ENCODE data around the gene ACTR10. TPM values are rescaled to one million over a fixed set of nuclear protein-coding genes. Genes with fewer than 3 reads are reported as not detected.
A peak's percentile ranks its signal among the peaks of the same experiment; 100 is the strongest.

ACTR10 gene
- total and polyA plus RNA-seq, 9 of the 15 experiments (the other 6 are each of a cell fraction or from before 2014, with no cell fraction given) = 22.0 to 66.1 (median 34.1) TPM

DNA sequence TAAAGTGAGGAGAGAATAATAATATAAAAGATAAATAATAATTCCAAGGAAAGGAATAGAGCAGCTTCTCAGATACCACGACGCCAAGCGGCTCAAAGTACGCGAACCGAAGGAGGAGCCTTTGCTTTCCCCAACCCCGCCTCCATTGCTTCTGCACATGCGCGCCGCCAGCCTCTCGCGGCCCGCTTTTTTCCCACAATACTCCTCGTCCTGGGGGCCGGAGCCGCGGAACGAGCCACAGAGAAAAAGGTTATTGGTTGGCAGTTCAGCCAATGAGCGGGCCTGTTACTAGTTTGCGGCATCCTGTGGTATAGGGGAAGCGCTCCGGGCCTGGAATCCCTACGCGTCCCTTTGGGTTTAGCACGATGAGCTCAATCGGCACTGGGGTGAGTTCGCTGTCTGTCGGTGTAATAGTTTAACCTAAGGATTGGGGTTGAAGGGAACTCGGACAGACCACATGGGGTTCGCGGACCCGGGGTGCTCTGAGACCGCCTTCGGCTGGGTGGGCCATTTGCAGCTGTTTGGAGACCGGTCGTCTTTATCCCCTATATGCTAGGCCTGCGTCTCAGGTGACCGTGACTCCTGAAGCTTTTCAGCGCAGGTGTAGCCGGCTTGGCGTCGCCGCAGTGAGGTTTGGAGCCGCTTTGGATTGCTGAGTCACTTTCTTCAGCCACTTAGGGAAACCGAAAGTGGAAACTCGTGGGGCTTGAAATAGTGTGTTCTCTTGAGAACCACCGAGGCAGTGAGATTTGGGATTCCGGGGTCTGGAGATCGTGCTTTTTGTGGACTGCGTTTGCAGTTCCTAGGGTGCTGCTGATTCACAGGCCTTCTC lies 44.8 kb downstream of the ACTR10 start, which contains the start of gene PSMA3 (continued):
- TF ChIP-seq, protein P1, sequence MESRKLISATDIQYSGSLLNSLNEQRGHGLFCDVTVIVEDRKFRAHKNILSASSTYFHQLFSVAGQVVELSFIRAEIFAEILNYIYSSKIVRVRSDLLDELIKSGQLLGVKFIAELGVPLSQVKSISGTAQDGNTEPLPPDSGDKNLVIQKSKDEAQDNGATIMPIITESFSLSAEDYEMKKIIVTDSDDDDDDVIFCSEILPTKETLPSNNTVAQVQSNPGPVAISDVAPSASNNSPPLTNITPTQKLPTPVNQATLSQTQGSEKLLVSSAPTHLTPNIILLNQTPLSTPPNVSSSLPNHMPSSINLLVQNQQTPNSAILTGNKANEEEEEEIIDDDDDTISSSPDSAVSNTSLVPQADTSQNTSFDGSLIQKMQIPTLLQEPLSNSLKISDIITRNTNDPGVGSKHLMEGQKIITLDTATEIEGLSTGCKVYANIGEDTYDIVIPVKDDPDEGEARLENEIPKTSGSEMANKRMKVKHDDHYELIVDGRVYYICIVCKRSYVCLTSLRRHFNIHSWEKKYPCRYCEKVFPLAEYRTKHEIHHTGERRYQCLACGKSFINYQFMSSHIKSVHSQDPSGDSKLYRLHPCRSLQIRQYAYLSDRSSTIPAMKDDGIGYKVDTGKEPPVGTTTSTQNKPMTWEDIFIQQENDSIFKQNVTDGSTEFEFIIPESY (CRISPR knock-in tag; IDR thresholded peaks at IDR 0.05) = no peak
- TF ChIP-seq NELFE (IDR thresholded peaks at IDR 0.05; ENCODE audit: insufficient read depth, insufficient read length) = no peak
- TF ChIP-seq ZNF766 (CRISPR knock-in tag; conservative IDR thresholded peaks at IDR 0.05) = no peak
- peak; percentile 58; the same call in 1 of the 2 replicates for TF ChIP-seq TAF7 (tag; IDR thresholded peaks at IDR 0.05)
- no peak for TF ChIP-seq ETV6 (IDR thresholded peaks at IDR 0.05; ENCODE audit: borderline replicate concordance in 1 of 2, low read depth in 2 of 2, low read length in 1 of 2)
- TF ChIP-seq ETV6 (CRISPR knock-in tag; IDR thresholded peaks at IDR 0.05; ENCODE audit: borderline replicate concordance) = no peak
- TF ChIP-seq CTBP1 (IDR thresholded peaks at IDR 0.05; ENCODE audit: borderline replicate concordance) = peak; percentile 33; the same call in 1 of the 2 replicates
- no peak for TF ChIP-seq ATF1 (CRISPR knock-in tag; IDR thresholded peaks at IDR 0.05)
- peak; percentile 57 for TF ChIP-seq ATF1 (tag; IDR thresholded peaks at IDR 0.05)
- TF ChIP-seq, protein P2, sequence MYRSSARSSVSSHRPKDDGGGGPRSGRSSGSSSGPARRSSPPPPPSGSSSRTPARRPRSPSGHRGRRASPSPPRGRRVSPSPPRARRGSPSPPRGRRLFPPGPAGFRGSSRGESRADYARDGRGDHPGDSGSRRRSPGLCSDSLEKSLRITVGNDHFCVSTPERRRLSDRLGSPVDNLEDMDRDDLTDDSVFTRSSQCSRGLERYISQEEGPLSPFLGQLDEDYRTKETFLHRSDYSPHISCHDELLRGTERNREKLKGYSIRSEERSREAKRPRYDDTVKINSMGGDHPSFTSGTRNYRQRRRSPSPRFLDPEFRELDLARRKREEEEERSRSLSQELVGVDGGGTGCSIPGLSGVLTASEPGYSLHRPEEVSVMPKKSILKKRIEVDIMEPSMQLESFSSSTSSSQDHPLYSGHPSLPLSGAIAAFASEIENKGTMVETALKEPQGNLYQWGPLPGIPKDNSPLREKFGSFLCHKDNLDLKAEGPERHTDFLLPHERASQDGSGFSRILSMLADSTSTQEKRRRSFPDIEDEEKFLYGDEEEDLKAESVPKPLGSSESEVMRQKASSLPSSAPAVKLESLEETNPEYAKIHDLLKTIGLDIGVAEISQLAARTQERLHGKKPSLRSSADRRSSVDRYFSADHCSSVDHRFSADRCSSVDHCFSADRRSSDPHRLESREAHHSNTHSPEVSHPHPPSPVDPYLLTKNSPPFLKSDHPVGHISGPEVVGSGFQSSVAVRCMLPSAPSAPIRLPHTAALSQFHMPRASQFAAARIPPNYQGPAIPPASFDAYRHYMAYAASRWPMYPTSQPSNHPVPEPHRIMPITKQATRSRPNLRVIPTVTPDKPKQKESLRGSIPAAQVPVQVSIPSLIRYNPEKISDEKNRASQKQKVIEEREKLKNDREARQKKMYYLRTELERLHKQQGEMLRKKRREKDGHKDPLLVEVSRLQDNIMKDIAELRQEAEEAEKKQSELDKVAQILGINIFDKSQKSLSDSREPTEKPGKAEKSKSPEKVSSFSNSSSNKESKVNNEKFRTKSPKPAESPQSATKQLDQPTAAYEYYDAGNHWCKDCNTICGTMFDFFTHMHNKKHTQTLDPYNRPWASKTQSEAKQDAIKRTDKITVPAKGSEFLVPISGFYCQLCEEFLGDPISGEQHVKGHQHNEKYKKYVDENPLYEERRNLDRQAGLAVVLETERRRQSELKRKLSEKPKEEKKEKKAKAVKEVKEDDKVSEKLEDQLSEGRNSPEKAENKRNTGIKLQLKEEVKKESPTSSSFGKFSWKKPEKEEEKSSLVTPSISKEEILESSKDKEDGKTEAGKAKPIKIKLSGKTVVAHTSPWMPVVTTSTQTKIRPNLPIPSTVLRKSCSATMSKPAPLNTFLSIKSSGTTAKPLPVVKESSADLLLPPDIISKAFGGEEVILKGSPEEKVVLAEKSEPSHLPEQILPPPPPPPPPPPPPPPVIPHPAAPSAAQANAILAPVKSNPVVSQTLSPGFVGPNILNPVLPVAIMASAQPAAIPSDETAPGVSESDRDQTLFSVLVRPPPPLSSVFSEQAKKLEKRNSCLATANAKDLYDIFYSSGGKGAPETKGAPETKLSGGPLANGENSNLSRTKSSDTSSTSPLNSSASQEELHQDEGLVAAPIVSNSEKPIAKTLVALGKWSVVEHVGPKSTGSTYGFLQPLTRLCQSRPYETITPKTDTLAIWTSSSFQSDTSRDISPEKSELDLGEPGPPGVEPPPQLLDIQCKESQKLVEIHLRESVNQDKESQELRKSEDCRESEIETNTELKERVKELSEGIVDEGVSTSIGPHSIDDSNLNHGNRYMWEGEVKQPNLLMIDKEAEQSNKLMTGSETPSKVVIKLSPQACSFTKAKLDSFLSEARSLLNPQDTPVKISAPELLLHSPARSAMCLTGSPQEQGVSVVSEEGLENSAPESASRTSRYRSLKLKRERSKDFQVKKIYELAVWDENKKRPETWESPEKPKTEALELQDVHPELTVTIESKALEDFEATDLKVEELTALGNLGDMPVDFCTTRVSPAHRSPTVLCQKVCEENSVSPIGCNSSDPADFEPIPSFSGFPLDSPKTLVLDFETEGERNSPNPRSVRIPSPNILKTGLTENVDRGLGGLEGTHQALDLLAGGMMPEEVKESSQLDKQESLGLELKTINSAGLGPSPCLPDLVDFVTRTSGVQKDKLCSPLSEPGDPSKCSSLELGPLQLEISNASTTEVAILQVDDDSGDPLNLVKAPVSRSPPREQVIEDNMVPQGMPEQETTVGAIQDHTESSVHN (IDR thresholded peaks at IDR 0.05; ENCODE audit: borderline replicate concordance in 1 of 2, low read depth in 1 of 2) = peak in 1 of 2 experiments; percentile 55; a peak in 1 of 4 replicates
- TF ChIP-seq ASH1L (IDR thresholded peaks at IDR 0.05; ENCODE audit: borderline replicate concordance, low read depth, partially characterized antibody) = peak; percentile 65
- peak; percentile 1; the same call in 1 of the 2 replicates for TF ChIP-seq JUND (IDR thresholded peaks at IDR 0.05; ENCODE audit: borderline replicate concordance, low read depth, low read length)
- TF ChIP-seq JUND (tag; IDR thresholded peaks at IDR 0.05; ENCODE audit: borderline replicate concordance, low read depth, low read length) = peak; percentile 9; the same call in 1 of the 3 replicates
- no peak for TF ChIP-seq MIER1 (IDR thresholded peaks at IDR 0.05; ENCODE audit: low read depth)
- no peak for TF ChIP-seq HMGN3 (IDR thresholded peaks at IDR 0.05; ENCODE audit: borderline replicate concordance, extremely low read depth, insufficient read length, low read depth, low read length)
- TF ChIP-seq, protein P3, sequence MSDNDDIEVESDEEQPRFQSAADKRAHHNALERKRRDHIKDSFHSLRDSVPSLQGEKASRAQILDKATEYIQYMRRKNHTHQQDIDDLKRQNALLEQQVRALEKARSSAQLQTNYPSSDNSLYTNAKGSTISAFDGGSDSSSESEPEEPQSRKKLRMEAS (CRISPR knock-in tag; IDR thresholded peaks at IDR 0.05) = peak; percentile 31
- TF ChIP-seq ZNF133 (CRISPR knock-in tag; IDR thresholded peaks at IDR 0.05) = no peak
